Loucy (cell line): ENCODE measurements around the gene C1QTNF8.

ENCODE experiments used
- EZH2phosphoT487 ChIP-seq: fragments of 200-600 bp; IDR thresholded peaks from 2 replicates; pipeline ENCODE4 v1.6.1; 2018; ENCODE audit warnings: antibody characterized with exemption, mild to moderate bottlenecking, moderate library complexity, borderline replicate concordance
- TF ChIP-seq, protein P1 (sequence below): fragments of 200-600 bp; sonication (generic); conservative IDR thresholded peaks from 2 replicates; pipeline ENCODE4 v1.5.1; 2014; ENCODE audit warnings: mild to moderate bottlenecking, antibody characterized with exemption, low read length

DNA sequence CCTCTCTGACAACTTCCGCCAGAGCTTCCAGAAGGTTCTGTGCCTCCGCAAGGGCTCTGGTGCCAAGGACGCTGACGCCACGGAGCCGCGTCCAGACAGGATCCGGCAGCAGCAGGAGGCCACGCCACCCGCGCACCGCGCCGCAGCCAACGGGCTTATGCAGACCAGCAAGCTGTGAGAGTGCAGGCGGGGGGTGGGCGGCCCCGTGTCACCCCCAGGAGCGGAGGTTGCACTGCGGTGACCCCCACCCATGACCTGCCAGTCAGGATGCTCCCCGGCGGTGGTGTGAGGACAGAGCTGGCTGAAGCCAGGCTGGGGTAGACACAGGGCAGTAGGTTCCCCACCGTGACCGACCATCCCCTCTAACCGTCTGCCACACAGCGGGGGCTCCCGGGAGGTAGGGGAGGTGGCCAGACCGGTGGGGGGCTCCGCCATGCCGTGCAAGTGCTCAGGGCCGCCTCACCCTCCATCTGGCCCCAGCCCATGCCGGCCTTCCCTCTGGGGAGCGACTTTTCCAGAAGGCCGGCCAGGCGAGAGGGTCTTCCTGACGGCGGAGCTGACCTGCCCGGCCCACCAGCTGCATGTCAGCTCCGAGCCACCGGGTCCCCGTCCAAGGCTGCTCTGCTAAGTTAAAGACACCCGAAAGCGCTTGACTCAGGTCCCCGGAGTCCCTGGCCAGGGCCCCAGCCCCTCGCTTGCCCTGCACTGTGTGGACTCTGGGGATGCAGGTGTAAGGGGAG, 16.1 kb downstream of the C1QTNF8 start:
- TF ChIP-seq, protein P1, sequence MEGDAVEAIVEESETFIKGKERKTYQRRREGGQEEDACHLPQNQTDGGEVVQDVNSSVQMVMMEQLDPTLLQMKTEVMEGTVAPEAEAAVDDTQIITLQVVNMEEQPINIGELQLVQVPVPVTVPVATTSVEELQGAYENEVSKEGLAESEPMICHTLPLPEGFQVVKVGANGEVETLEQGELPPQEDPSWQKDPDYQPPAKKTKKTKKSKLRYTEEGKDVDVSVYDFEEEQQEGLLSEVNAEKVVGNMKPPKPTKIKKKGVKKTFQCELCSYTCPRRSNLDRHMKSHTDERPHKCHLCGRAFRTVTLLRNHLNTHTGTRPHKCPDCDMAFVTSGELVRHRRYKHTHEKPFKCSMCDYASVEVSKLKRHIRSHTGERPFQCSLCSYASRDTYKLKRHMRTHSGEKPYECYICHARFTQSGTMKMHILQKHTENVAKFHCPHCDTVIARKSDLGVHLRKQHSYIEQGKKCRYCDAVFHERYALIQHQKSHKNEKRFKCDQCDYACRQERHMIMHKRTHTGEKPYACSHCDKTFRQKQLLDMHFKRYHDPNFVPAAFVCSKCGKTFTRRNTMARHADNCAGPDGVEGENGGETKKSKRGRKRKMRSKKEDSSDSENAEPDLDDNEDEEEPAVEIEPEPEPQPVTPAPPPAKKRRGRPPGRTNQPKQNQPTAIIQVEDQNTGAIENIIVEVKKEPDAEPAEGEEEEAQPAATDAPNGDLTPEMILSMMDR, result no peak
- no peak for TF ChIP-seq EZH2phosphoT487
